H9 (cell line): ENCODE data around the gene AQP5. TPM values are rescaled to one million over a fixed set of nuclear protein-coding genes. Genes with fewer than 3 reads are reported as not detected.

ENCODE experiments used
- DNase-seq: peaks from one replicate; pipeline ENCODE4 v3.0.0-alpha.2; 2017
- H2AFZ ChIP-seq: one replicate; pipeline ENCODE4 v1.6.1; 2013; ENCODE audit warnings: mild to moderate bottlenecking, low read length, control low read depth, moderate library complexity
- H2AK5ac ChIP-seq: 2 replicates; pipeline ENCODE4 v1.6.1; 2013; ENCODE audit warnings: low read length, control low read depth, mixed read lengths; ENCODE audit not compliant: insufficient read length
- H2BK120ac ChIP-seq: one replicate; pipeline ENCODE4 v1.6.1; 2013; ENCODE audit warnings: low read depth, mild to moderate bottlenecking, low read length, control low read depth, inconsistent platforms; ENCODE audit not compliant: poor library complexity, severe bottlenecking
- H2BK12ac ChIP-seq: 2 replicates; pipeline ENCODE4 v1.6.1; 2013; ENCODE audit warnings: low read length, control low read depth, mixed read lengths, low read depth; ENCODE audit not compliant: insufficient read length
- H2BK15ac ChIP-seq: 2 replicates; pipeline ENCODE4 v1.6.1; 2013; ENCODE audit warnings: low read depth, low read length, control low read depth
- H2BK20ac ChIP-seq: one replicate; pipeline ENCODE4 v1.6.1; 2013; ENCODE audit warnings: low read depth, mild to moderate bottlenecking, low read length, control low read depth, inconsistent platforms; ENCODE audit not compliant: poor library complexity, severe bottlenecking
- H2BK5ac ChIP-seq: 2 replicates; pipeline ENCODE4 v1.6.1; 2013; ENCODE audit warnings: low read length, control low read depth, mixed read lengths; ENCODE audit not compliant: insufficient read length
- H3K14ac ChIP-seq: 2 replicates; pipeline ENCODE4 v1.6.1; 2013; ENCODE audit warnings: low read length, control low read depth; ENCODE audit not compliant: insufficient read depth
- H3K18ac ChIP-seq: 2 replicates; pipeline ENCODE4 v1.6.1; 2013; ENCODE audit warnings: low read depth, mild to moderate bottlenecking, mixed read lengths, low read length, control low read depth; ENCODE audit not compliant: insufficient read length
- H3K23ac ChIP-seq: 2 replicates; pipeline ENCODE4 v1.6.1; 2013; ENCODE audit warnings: low read length, control low read depth, mixed read lengths, low read depth; ENCODE audit not compliant: insufficient read length
- H3K23me2 ChIP-seq: 2 replicates; pipeline ENCODE4 v1.6.1; 2013; ENCODE audit warnings: low read depth, mild to moderate bottlenecking, mixed read lengths, low read length, control low read depth; ENCODE audit not compliant: insufficient read length, poor library complexity, severe bottlenecking
- H3K27ac ChIP-seq: 2 replicates; pipeline ENCODE4 v1.5.1; 2013; ENCODE audit warnings: low read length, control low read depth, mixed read lengths, low read depth; ENCODE audit not compliant: insufficient read length
- H3K27me3 ChIP-seq: 2 replicates; pipeline ENCODE4 v1.6.1; 2013; ENCODE audit warnings: low read length, control low read depth, inconsistent platforms; ENCODE audit not compliant: insufficient read depth
- H3K4ac ChIP-seq: 2 replicates; pipeline ENCODE4 v1.6.1; 2013; ENCODE audit warnings: low read depth, mild to moderate bottlenecking, control low read depth, inconsistent platforms, low read length, moderate library complexity
- H3K4me1 ChIP-seq: 2 replicates; pipeline ENCODE4 v1.6.1; 2013; ENCODE audit warnings: low read length, control low read depth, inconsistent platforms; ENCODE audit not compliant: insufficient read depth
- H3K4me2 ChIP-seq: 2 replicates; pipeline ENCODE4 v1.6.1; 2013; ENCODE audit warnings: low read length, control low read depth, mixed read lengths; ENCODE audit not compliant: insufficient read length, insufficient read depth
- H3K56ac ChIP-seq: 2 replicates; pipeline ENCODE4 v1.6.1; 2013; ENCODE audit warnings: low read depth, mild to moderate bottlenecking, mixed read lengths, low read length, control low read depth; ENCODE audit not compliant: insufficient read length
- H3K79me1 ChIP-seq: 2 replicates; pipeline ENCODE4 v1.6.1; 2013; ENCODE audit warnings: low read depth, mild to moderate bottlenecking, moderate library complexity, low read length, control low read depth, inconsistent platforms; ENCODE audit not compliant: insufficient read depth, poor library complexity, severe bottlenecking
- H3K79me2 ChIP-seq: 2 replicates; pipeline ENCODE4 v1.6.1; 2013; ENCODE audit warnings: low read length, control low read depth, inconsistent platforms; ENCODE audit not compliant: insufficient read depth
- H3K9ac ChIP-seq: 2 replicates; pipeline ENCODE4 v1.6.1; 2013; ENCODE audit warnings: low read length, control low read depth, mixed read lengths; ENCODE audit not compliant: insufficient read length; ENCODE audit errors: extremely low read depth
- H3K9me3 ChIP-seq: one replicate; pipeline ENCODE4 v1.6.1; 2013; ENCODE audit warnings: low read depth, low read length, inconsistent platforms; ENCODE audit not compliant: control insufficient read depth
- H3T11ph ChIP-seq: one replicate; pipeline ENCODE4 v1.6.1; 2013; ENCODE audit warnings: mild to moderate bottlenecking, low read length, control low read depth, inconsistent platforms
- H4K20me1 ChIP-seq: one replicate; pipeline ENCODE4 v1.6.1; 2013; ENCODE audit not compliant: control insufficient read depth, insufficient read length, insufficient read depth
- H4K5ac ChIP-seq: 2 replicates; pipeline ENCODE4 v1.6.1; 2013; ENCODE audit warnings: low read depth, mild to moderate bottlenecking, mixed read lengths, low read length, control low read depth; ENCODE audit not compliant: insufficient read length
- H4K8ac ChIP-seq: replicated peaks from 2 replicates; pipeline ENCODE4 v1.6.1; 2013; ENCODE audit warnings: low read length, control low read depth, mixed read lengths, low read depth; ENCODE audit not compliant: insufficient read length
- H4K91ac ChIP-seq: 2 replicates; pipeline ENCODE4 v1.6.1; 2013; ENCODE audit warnings: low read depth, mild to moderate bottlenecking, moderate library complexity, mixed read lengths, low read length, control low read depth; ENCODE audit not compliant: insufficient read length
- H3K27ac Mint-ChIP-seq, 3 experiments: 2 replicates in 2 of 3; 3 replicates in 1 of 3; pipeline ENCODE4 v1.8.0; 2020 to 2021; ENCODE audit warnings: mixed read lengths in 3 of 3, mild to moderate bottlenecking in 1 of 3, moderate library complexity in 1 of 3
- H3K27me3 Mint-ChIP-seq: 2 replicates; pipeline ENCODE4 v1.8.0; 2021; ENCODE audit warnings: low read depth, mild to moderate bottlenecking, moderate library complexity, mixed read lengths
- H3K36me3 Mint-ChIP-seq, 3 experiments: 2 replicates in 2 of 3; 3 replicates in 1 of 3; pipeline ENCODE4 v1.8.0; 2020 to 2021; ENCODE audit warnings: low read depth in 3 of 3, mixed read lengths in 3 of 3; ENCODE audit not compliant: insufficient read depth in 1 of 3
- H3K4me1 Mint-ChIP-seq, 2 experiments: 2 replicates each; pipeline ENCODE4 v1.8.0; 2020; ENCODE audit warnings: mixed read lengths in 2 of 2
- H3K4me3 Mint-ChIP-seq, 2 experiments: 2 replicates in 1 of 2; 3 replicates in 1 of 2; pipeline ENCODE4 v1.8.0; 2020 to 2021; ENCODE audit warnings: mild to moderate bottlenecking in 2 of 2, mixed read lengths in 2 of 2, moderate library complexity in 1 of 2
- H3K9me3 Mint-ChIP-seq, 2 experiments: 2 replicates in 1 of 2; 3 replicates in 1 of 2; pipeline ENCODE4 v1.8.0; 2020; ENCODE audit warnings: mild to moderate bottlenecking in 2 of 2, mixed read lengths in 2 of 2, moderate library complexity in 1 of 2
- WGBS: extraction: QIAGEN DNeasy Blood & Tissue Kit; methylation state at CpG from one replicate; pipeline ENCODE4 v1.1.7; 2013; ENCODE audit warnings: missing lambda C conversion rate, low lambda C conversion rate, mixed read lengths; ENCODE audit not compliant: insufficient read length; ENCODE audit errors: extremely low coverage; 5-methylcytosine and 5-hydroxymethylcytosine counted together
- total RNA-seq: library from RNA; stranded (reverse); gene quantifications from 2 replicates; pipeline ENCODE4 v1.2.1, GENCODE V29; 2021
- TF ChIP-seq, protein P1 (sequence below): fragments of 200-600 bp; sonication (generic); conservative IDR thresholded peaks from 3 replicates; pipeline ENCODE4 v1.8.0; 2021; ENCODE audit warnings: antibody characterized with exemption, mild to moderate bottlenecking

Gene AQP5
- total RNA-seq, 1 experiment from 2014 or later = 2.8 TPM

DNA sequence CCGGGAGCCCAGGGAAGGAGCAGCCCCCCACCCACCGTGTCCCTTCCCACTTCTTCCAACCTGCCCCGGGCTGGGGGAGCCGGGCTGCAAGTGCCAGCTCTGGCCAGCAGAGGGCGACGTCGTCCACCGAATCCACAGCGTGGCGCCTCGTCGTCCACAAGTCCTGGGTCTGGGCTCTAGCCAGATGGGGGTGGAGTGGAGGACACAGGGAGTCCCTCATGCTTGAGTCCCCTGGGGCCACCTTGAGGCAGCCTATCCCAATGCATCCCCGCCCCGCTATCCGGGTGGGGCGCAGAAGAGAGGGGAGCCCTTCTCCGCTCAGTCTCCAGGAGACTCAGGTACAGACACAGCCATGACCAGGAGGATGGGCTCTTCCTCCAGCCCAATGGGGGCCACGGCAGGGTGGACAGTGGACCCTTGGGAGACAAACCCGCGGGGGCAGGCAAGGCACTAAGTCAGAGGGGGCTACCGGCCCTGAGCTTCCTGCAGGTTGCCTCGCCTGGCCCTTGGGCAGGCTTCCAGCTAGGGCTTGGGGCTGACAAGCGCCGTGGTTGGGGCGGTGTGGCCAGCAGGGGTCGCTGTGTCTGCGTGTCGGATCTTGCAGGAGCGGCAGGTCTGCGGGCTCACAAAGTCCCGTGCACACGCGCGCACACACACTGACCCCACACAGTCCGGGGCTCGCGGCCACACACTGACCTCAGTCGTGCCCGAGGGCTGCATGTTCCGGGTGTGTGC is 5.5 kb downstream of the AQP5 start:
- Mint-ChIP-seq H3K36me3 (no peaks in the 10 kb centered on the region), H3K4me1 (peaks cover 16 to 18% of the 10 kb centered on the region in 2 experiments), H3K9me3 (no peaks in the 10 kb centered on the region), H3K27me3 (peaks cover 47% of the 10 kb centered on the region), H3K4me3 (peak overlapping the region; percentile 42 to 57), H3K27ac (no peak overlapping the region; a peak in 1 of 7 replicates)
- H4K5ac ChIP-seq = no peak overlapping the region
- no peak overlapping the region for H4K91ac ChIP-seq
- no peak overlapping the region for H3K9ac ChIP-seq
- no peak overlapping the region for H3K56ac ChIP-seq
- no peaks in the 10 kb centered on the region for H3K79me1 ChIP-seq
- H3K79me2 ChIP-seq = no peaks in the 10 kb centered on the region
- no peak overlapping the region for H2AK5ac ChIP-seq
- H2BK120ac ChIP-seq = no peak overlapping the region
- no peak overlapping the region for H3K14ac ChIP-seq
- DNase-seq = peak; percentile 93
- no peak overlapping the region for H3K27ac ChIP-seq
- H3K9me3 ChIP-seq = no peaks in the 10 kb centered on the region
- H4K8ac ChIP-seq = no peak overlapping the region
- H2BK20ac ChIP-seq = no peak overlapping the region
- H2BK12ac ChIP-seq = no peak overlapping the region
- H3T11ph ChIP-seq = no peak overlapping the region
- peak overlapping the region; percentile 12 for H3K4me2 ChIP-seq
- H4K20me1 ChIP-seq = no peaks in the 10 kb centered on the region
- no peak overlapping the region for H3K18ac ChIP-seq
- H3K23me2 ChIP-seq = no peaks in the 10 kb centered on the region
- H3K4me1 ChIP-seq = no peaks in the 10 kb centered on the region
- no peak overlapping the region for H2AFZ ChIP-seq
- H2BK5ac ChIP-seq = no peak overlapping the region
- WGBS = no CpG with 5 or more reads among the region's 40 CpGs
- TF ChIP-seq, protein P1, sequence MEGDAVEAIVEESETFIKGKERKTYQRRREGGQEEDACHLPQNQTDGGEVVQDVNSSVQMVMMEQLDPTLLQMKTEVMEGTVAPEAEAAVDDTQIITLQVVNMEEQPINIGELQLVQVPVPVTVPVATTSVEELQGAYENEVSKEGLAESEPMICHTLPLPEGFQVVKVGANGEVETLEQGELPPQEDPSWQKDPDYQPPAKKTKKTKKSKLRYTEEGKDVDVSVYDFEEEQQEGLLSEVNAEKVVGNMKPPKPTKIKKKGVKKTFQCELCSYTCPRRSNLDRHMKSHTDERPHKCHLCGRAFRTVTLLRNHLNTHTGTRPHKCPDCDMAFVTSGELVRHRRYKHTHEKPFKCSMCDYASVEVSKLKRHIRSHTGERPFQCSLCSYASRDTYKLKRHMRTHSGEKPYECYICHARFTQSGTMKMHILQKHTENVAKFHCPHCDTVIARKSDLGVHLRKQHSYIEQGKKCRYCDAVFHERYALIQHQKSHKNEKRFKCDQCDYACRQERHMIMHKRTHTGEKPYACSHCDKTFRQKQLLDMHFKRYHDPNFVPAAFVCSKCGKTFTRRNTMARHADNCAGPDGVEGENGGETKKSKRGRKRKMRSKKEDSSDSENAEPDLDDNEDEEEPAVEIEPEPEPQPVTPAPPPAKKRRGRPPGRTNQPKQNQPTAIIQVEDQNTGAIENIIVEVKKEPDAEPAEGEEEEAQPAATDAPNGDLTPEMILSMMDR = peak; percentile 75
- H3K27me3 ChIP-seq = peaks cover 2% of the 10 kb centered on the region; the same call in 1 of the 2 replicates
- no peak overlapping the region for H2BK15ac ChIP-seq
- no peak overlapping the region for H3K4ac ChIP-seq
- no peak overlapping the region for H3K23ac ChIP-seq
